MM.1S (cell line): ENCODE measurements around the gene TRIM44.

Source experiments
- EZH2 ChIP-seq: fragments of 300-600 bp; sonication (generic); optimal IDR thresholded peaks from 2 replicates; pipeline ENCODE3; 2017; ENCODE audit warnings: low read depth, mild to moderate bottlenecking, antibody characterized with exemption, low read length, mixed read lengths
- TF ChIP-seq, protein P1 (sequence below): fragments of 300-600 bp; sonication (generic); IDR thresholded peaks from 2 replicates; pipeline ENCODE4 v1.5.1; 2016; ENCODE audit warnings: antibody characterized with exemption, low read length, mixed read lengths

- TF ChIP-seq, protein P1, sequence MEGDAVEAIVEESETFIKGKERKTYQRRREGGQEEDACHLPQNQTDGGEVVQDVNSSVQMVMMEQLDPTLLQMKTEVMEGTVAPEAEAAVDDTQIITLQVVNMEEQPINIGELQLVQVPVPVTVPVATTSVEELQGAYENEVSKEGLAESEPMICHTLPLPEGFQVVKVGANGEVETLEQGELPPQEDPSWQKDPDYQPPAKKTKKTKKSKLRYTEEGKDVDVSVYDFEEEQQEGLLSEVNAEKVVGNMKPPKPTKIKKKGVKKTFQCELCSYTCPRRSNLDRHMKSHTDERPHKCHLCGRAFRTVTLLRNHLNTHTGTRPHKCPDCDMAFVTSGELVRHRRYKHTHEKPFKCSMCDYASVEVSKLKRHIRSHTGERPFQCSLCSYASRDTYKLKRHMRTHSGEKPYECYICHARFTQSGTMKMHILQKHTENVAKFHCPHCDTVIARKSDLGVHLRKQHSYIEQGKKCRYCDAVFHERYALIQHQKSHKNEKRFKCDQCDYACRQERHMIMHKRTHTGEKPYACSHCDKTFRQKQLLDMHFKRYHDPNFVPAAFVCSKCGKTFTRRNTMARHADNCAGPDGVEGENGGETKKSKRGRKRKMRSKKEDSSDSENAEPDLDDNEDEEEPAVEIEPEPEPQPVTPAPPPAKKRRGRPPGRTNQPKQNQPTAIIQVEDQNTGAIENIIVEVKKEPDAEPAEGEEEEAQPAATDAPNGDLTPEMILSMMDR, result no peak
- no peak for TF ChIP-seq EZH2
These were observed 150.3 kb downstream of the TRIM44 start for GRCh38 chr11:35812828-35813227.
